Activated T-cell treated with anti-CD3 and anti-CD28 coated beads, Interleukin-2, amount 50 U/mL, for 4 hours (primary cell): Measurements from ENCODE around the gene SEC14L6. TPM values are rescaled to one million over a fixed set of nuclear protein-coding genes. Genes with fewer than 3 reads are reported as not detected.
A peak's percentile ranks its signal among the peaks of the same experiment; 100 is the strongest.
"Not testable (repeated sequence)": the region's sequence is repeated elsewhere in the genome, so short reads cannot be mapped to it uniquely, and the experiment has no call there.

ENCODE experiments used
- ATAC-seq, 2 donors: fragments of 200-7000 bp; cut with Tn5 transposase; one replicate each; pipeline ENCODE4 v1.10.0; 2021
- DNase-seq: peaks from one replicate; pipeline ENCODE4 v3.0.0-alpha.2; 2020
- H3K27me3 Mint-ChIP-seq: one replicate; pipeline ENCODE4 v1.8.0; 2021; ENCODE audit warnings: low read depth, mixed read lengths
- H3K36me3 Mint-ChIP-seq: one replicate; pipeline ENCODE4 v1.8.0; 2022; ENCODE audit warnings: mixed read lengths; ENCODE audit not compliant: insufficient read depth
- H3K4me1 Mint-ChIP-seq: one replicate; pipeline ENCODE4 v1.8.0; 2021; ENCODE audit warnings: low read depth, mixed read lengths
- H3K4me3 Mint-ChIP-seq: one replicate; pipeline ENCODE4 v1.8.0; 2021; ENCODE audit warnings: mild to moderate bottlenecking, moderate library complexity, mixed read lengths
- H3K9me3 Mint-ChIP-seq: one replicate; pipeline ENCODE4 v1.8.0; 2021; ENCODE audit warnings: mixed read lengths
- total RNA-seq, 3 donors: library from RNA; stranded (reverse); gene quantifications; one replicate each; pipeline ENCODE4 v1.2.1, GENCODE V29; 2021

Gene SEC14L6
- total RNA-seq, result not detected

DNA sequence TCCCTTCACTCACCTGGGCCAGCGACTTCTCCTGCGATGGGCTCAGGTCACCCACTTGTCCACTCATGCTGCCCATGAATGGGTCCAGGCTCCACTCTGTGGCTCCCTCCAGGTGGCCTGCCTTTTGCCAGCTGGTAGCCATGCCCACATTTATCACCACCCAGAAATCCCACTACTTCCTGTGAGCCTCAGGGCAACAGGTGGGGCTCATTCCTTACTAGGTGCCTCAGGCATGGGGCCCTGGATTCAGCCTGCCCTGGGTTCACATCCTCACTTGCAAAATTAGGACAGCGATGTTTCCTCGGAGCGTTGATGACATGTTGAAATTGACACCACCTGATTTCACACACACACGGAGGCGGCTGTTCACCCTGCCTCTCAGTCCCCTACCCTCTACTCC lies at the start of gene SEC14L6:
TSS of gene SEC14L6 (minus strand) at position 126 of the 400 bp plus-strand sequence. CDS start at position 67, 59 bp downstream.
- no peak within 1 kb of the TSS for H3K4me3 Mint-ChIP-seq
- no peak for ATAC-seq
- H3K36me3 Mint-ChIP-seq, result no peaks in the 10 kb centered on the region
- H3K4me1 Mint-ChIP-seq, result peaks cover 3% of the 10 kb centered on the region
- H3K9me3 Mint-ChIP-seq, result no peaks in the 10 kb centered on the region
- no peak for DNase-seq
- peaks cover 36% of the 10 kb centered on the region for H3K27me3 Mint-ChIP-seq

GRCh38 chr22:30596199-30596598 lies 49.7 kb upstream of the SEC14L6 start:
- DNase-seq (no peak), ATAC-seq (no peak)
- Mint-ChIP-seq H3K27me3 (peaks cover 6% of the 10 kb centered on the region), H3K9me3 (no peaks in the 10 kb centered on the region), H3K4me1 (peaks cover 1% of the 10 kb centered on the region), H3K4me3 (no peak overlapping the region), H3K36me3 (no peaks in the 10 kb centered on the region)

DNA sequence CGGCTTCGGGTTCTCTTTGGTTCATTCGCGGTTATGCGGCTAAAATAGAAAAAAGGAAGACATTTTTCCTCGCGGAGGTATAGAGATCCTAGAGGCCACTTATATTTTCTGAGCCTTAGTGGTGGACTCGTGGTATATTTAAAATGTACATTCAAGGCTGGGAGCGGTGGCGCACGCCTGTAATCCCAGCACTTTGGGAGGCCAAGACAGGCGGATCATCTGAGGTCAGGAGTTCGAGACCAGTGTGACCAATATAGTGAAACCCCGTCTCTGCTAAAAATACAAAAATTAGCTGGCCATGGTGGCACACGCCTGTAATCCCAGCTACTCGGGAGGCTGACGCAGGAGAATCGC lies 45.8 kb upstream of the SEC14L6 start:
- not testable (repeated sequence) for H3K27me3 Mint-ChIP-seq, ATAC-seq, H3K9me3 Mint-ChIP-seq, DNase-seq, H3K4me3 Mint-ChIP-seq, H3K4me1 Mint-ChIP-seq
- peaks cover 20% of the 10 kb centered on the region for H3K36me3 Mint-ChIP-seq

GRCh38 chr22:30591588-30592359 lies 45.2 kb upstream of the SEC14L6 start, which contains the start of gene PES1:
Gene PES1 (minus strand): TSS chr22:30591910. CDS start chr22:30591833, 77 bp downstream.
- Mint-ChIP-seq H3K4me1 (peaks cover 1% of the 10 kb centered on the region), H3K27me3 (peaks cover 6% of the 10 kb centered on the region)

DNA sequence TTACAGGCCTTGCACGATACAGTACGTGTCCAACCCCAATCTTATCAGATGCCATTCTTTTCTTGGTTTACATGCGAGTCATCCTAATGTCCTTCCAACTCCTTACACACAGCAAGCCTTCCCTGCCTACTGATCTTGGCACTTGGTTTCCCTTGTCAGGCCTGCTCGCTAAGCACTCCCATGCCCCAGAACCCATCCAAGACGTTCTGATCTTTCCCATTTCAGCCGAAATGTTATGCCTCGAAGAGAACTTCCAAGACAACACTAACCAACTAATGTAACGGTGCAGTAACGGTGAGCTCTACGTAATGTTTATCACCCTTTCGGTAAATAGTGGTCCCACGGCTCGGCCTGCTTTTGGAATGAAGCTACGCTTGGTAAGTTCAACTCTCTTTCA lies 44.6 kb upstream of the SEC14L6 start:
- no peak for DNase-seq
- H3K4me3 Mint-ChIP-seq, result no peak overlapping the region
- no peak for ATAC-seq
- H3K9me3 Mint-ChIP-seq, result no peaks in the 10 kb centered on the region
- peaks cover 1% of the 10 kb centered on the region for H3K4me1 Mint-ChIP-seq
- peaks cover 29% of the 10 kb centered on the region for H3K36me3 Mint-ChIP-seq
- peaks cover 6% of the 10 kb centered on the region for H3K27me3 Mint-ChIP-seq

More at GRCh38 chr22:30591588-30592359, 45.2 kb upstream of the SEC14L6 start, which contains the start of gene PES1:
- peaks cover 25% of the 10 kb centered on the region for H3K36me3 Mint-ChIP-seq
- H3K9me3 Mint-ChIP-seq, result no peaks in the 10 kb centered on the region
- H3K4me3 Mint-ChIP-seq, result no peak within 1 kb of the TSS
- DNase-seq (peak; percentile 93), ATAC-seq (peak; percentile 99)

DNA sequence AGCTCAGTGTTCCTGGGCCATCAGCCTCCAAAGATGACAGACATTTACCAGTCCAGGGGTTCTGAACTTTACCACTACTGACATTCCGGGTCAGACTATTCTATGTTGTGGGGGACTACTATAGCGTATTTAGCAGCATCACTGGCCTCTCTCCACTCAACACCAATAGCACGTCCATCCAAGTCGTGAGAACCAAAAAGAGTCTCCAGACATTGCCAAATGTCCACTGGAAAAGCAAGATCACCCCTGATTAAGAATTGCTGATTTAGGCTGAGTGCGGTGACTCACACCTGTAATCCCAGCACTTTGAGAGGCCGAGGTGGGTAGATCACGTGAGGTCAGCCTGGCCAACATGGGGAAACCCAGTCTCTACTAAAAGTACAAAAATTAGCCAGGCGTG lies 39.9 kb upstream of the SEC14L6 start:
- H3K4me1 Mint-ChIP-seq, result no peaks in the 10 kb centered on the region
- no peaks in the 10 kb centered on the region for H3K27me3 Mint-ChIP-seq
- no peaks in the 10 kb centered on the region for H3K9me3 Mint-ChIP-seq
- peaks cover 58% of the 10 kb centered on the region for H3K36me3 Mint-ChIP-seq
- DNase-seq, result no peak
- no peak for ATAC-seq
- no peak overlapping the region for H3K4me3 Mint-ChIP-seq

DNA sequence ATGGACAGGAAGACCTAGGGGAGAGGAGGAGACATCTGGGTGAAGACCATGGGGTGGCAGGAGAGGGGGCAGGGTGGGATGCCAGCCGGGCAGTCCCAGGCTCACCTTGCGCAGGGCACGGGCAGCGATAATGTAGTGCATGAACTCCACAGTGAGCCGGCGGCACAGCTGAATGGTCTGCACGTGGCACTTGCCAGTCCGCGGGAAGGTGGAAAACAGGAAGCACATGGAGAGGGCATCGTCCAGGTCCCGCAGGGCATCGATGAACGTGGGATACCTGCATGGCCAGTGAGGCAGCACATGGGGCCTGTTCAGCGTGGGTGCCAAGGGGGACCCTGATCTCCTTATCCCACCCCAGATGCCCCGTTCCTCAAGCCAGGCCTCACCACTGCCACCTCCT lies 37.9 kb upstream of the SEC14L6 start:
- H3K9me3 Mint-ChIP-seq, result no peaks in the 10 kb centered on the region
- ATAC-seq, result no peak
- DNase-seq, result no peak
- H3K27me3 Mint-ChIP-seq, result no peaks in the 10 kb centered on the region
- H3K4me3 Mint-ChIP-seq, result no peak overlapping the region
- peaks cover 66% of the 10 kb centered on the region for H3K36me3 Mint-ChIP-seq
- no peaks in the 10 kb centered on the region for H3K4me1 Mint-ChIP-seq

DNA sequence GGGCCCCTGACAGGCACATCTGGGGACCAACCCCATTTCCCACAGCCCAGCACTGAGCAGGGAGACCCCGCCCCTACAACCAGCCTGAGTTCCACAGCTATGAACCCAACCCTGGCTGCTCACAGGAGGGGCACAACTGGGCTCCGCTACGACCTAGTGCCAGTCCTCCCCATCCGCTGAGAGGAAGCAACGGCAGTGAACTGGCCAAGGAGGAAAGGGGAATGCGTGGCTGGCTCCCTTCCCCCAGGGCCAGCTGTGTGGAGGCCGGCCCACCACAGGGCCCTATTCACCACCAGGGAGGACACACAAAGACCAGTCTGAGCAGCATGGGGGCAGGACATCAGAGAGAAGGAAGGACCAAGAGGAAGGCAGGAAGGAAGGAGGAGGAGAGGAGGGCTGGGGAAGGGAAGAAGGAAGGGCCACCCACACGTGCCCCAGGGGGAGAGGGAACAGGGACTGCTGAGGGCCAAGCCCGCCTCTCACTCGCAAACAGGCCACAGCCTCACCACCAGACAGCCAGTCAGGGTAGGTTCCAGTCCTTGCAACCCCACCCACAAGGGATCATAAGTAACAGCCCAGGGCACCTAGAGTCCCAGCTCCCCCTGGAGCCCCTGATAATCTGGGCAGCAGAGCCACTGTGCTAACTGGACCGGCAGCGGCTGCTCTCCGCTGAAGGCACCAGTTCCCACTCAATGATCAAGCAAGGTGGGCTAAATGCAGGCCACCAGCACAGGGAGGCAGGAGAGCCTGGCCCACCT lies 36.4 kb upstream of the SEC14L6 start:
- peaks cover 66% of the 10 kb centered on the region for H3K36me3 Mint-ChIP-seq
- ATAC-seq, result no peak
- H3K4me1 Mint-ChIP-seq, result no peaks in the 10 kb centered on the region
- DNase-seq, result no peak
- H3K9me3 Mint-ChIP-seq, result no peaks in the 10 kb centered on the region
- H3K27me3 Mint-ChIP-seq, result no peaks in the 10 kb centered on the region
- H3K4me3 Mint-ChIP-seq, result no peak overlapping the region

DNA sequence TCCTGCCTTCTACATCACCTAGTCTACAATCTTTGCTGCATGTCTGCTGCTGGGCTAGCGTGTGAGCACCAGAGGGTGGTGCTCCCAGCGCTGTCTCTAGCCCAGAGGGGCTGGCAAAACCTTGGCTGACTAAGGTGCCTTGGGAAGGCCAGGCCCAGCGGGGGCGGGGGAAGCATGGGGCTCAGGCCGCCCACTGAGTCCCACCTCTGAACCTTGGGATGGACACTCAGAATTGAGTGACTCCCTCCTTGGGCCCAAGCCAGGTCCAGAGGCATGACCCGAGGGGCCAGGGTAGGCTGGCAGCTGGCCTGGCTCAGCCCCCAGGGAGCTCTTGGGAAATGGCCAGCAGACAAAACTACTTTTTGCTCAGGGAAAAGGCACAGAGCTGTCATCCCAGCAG lies 35.5 kb upstream of the SEC14L6 start:
- DNase-seq (no peak), ATAC-seq (no peak)
- Mint-ChIP-seq H3K36me3 (peaks cover 65% of the 10 kb centered on the region), H3K27me3 (no peaks in the 10 kb centered on the region), H3K4me3 (no peak overlapping the region), H3K4me1 (no peaks in the 10 kb centered on the region), H3K9me3 (no peaks in the 10 kb centered on the region)

- H3K4me1 Mint-ChIP-seq, result no peaks in the 10 kb centered on the region
- no peak for DNase-seq
- no peak for ATAC-seq
- H3K9me3 Mint-ChIP-seq, result no peaks in the 10 kb centered on the region
- no peak overlapping the region for H3K4me3 Mint-ChIP-seq
- no peaks in the 10 kb centered on the region for H3K27me3 Mint-ChIP-seq
- peaks cover 65% of the 10 kb centered on the region for H3K36me3 Mint-ChIP-seq
These were observed 34.4 kb upstream of the SEC14L6 start for GRCh38 chr22:30580896-30581295.

DNA sequence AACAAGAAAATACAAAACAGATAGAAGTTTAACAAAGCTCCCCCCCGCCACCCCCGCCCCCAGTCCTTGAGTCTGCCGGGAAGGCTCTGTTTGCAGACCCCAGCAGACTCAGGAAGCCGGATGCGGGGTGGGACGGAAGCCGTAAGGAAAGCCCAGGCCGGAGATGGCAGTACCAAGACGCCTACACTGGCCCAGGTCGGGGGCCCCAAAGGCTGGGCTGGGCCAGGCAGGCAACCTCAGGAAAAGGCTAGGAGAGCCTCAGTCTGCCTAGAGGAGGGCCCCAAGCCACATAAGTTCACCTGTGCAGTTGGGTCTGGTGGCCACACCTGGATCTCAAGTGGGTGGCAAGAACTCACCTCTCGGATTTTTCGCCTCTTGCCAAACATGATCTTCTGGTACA lies 31.9 kb upstream of the SEC14L6 start:
- Mint-ChIP-seq H3K9me3 (no peaks in the 10 kb centered on the region), H3K4me1 (peaks cover 4% of the 10 kb centered on the region), H3K36me3 (peaks cover 59% of the 10 kb centered on the region), H3K27me3 (no peaks in the 10 kb centered on the region), H3K4me3 (no peak overlapping the region)
- no peak for DNase-seq
- no peak for ATAC-seq

- ATAC-seq (no peak), DNase-seq (no peak)
- Mint-ChIP-seq H3K4me3 (no peak overlapping the region), H3K36me3 (peaks cover 41% of the 10 kb centered on the region), H3K4me1 (peaks cover 4% of the 10 kb centered on the region), H3K27me3 (no peaks in the 10 kb centered on the region), H3K9me3 (no peaks in the 10 kb centered on the region)
These were observed 29.3 kb upstream of the SEC14L6 start for GRCh38 chr22:30575859-30576258.

DNA sequence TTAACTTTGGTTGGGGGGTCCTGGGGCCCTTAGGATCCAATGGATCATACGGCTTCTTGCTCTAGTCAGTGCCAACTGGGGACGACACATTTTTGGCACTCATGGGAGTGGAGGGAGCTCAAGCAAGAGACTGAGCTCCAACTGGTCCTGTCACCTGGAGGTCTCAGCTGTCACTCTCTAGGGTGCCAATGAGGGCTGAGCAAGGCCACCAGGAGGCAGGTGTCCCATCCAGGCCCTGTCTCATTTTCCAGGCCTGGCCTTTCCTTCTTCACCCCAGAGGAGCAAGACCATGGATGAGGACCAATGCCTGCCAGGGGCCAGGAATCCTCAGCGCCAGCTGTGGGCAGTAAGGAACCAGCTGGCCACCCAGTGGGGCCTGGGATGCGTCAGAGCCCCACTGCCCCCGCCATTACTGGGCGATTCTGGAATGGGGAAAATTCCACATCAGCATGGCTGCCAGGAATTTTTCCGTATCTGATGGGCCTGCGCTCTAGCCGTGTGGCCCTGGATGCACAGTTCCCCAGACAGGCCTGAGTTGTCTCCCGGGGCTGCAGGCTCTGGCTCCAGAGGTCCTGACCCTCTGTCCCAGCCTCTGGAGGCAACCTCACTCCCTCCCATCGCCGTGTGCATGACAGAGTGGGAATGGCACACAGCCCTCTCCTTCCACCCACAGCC lies 28.6 kb upstream of the SEC14L6 start:
- H3K36me3 Mint-ChIP-seq, result peaks cover 35% of the 10 kb centered on the region
- peak; percentile 19 to 20 for ATAC-seq
- H3K4me3 Mint-ChIP-seq, result no peak overlapping the region
- H3K4me1 Mint-ChIP-seq, result peaks cover 4% of the 10 kb centered on the region
- no peak for DNase-seq
- no peaks in the 10 kb centered on the region for H3K27me3 Mint-ChIP-seq
- H3K9me3 Mint-ChIP-seq, result no peaks in the 10 kb centered on the region

DNA sequence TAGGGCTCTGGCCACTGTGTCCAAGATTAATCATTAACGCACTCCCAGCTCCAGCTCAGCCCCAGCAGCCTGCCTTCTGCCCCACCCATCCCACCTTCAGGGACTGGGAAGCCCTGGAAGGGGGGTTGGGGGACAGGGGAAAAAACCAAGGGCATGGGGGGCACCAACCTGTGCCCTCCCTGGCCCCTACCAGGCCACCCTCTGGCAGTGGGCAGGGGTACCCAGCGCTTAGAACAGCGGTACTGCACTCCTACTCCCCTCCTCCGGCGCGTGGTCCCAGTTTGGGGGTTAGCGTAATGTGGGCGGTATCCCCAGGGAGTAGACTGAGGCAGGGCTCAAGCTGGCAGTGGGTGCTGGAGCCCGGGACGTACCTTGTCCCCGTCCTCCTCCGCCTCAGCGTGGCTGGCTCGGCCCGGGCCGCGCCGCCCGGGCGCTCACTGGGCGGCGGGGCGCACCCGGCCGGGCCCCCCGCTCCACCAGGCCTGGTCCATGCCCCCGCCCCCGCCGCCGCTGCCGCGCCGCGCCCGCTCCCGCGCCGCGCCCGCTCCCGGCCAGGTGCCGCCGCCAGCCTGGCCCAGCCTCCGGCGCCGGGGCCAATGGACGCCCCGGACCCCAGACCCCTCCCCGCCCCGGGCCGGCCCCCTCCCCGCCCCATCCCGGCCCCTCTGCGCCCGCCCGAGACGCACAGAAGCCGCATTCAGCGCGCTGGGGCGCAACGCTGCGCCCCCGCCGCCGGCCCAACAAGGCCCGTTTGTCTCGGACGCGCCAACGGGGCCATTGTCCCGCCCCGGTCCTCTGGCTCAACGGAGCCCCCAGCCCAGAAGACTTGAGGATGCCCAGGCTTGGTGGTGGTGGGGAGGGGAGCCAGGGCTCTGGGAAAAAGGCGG lies 27.8 kb upstream of the SEC14L6 start, which contains the start of gene GAL3ST1:
TSS of gene GAL3ST1 (minus strand) at position 571 of the 887 bp plus-strand sequence. CDS start 17,273 bp downstream, outside the sequence.
- no peak within 1 kb of the TSS for H3K4me3 Mint-ChIP-seq
- H3K4me1 Mint-ChIP-seq, result peaks cover 4% of the 10 kb centered on the region
- no peaks in the 10 kb centered on the region for H3K27me3 Mint-ChIP-seq
- H3K36me3 Mint-ChIP-seq, result peaks cover 27% of the 10 kb centered on the region
- H3K9me3 Mint-ChIP-seq, result no peaks in the 10 kb centered on the region
- DNase-seq (no peak), ATAC-seq (peak; percentile 15 to 49)
